ENCODE data around the gene LMOD2.

GRCh38 chr7:123660514-123661354 lies 5.1 kb downstream of the LMOD2 start:
- no peak for TF ChIP-seq EZH2 (IDR thresholded peaks at IDR 0.05; ENCODE audit: low read length, unreplicated experiment)
- TF ChIP-seq CTCF (conservative IDR thresholded peaks at IDR 0.05; ENCODE audit: low read depth, low read length): no peak
